Tibial nerve (tissue), 4 donors: Measurements from ENCODE around the gene FAM216B.

ENCODE experiments used
- CTCF ChIP-seq, 5 experiments: fragments of 200-600 bp in 3 of 5; fragments of 450-650 bp in 2 of 5; sonication (generic) in 3 of 5; IDR thresholded peaks; one replicate each; pipeline ENCODE4 v1.5.1; 2016 to 2019; ENCODE audit warnings: antibody characterized with exemption in 5 of 5, mild to moderate bottlenecking in 3 of 5, moderate library complexity in 2 of 5
- EP300 ChIP-seq, 2 donors: sonication (generic); formaldehyde crosslinking; IDR thresholded peaks; one replicate each; pipeline ENCODE4 v1.6.1; 2017; ENCODE audit warnings: antibody characterized with exemption in 2 of 2, mild to moderate bottlenecking in 1 of 2
- POLR2A ChIP-seq, 2 donors: fragments of 450-650 bp; IDR thresholded peaks; one replicate each; pipeline ENCODE4 v1.6.1; 2017; ENCODE audit warnings: antibody characterized with exemption in 2 of 2, mild to moderate bottlenecking in 2 of 2, moderate library complexity in 2 of 2

DNA sequence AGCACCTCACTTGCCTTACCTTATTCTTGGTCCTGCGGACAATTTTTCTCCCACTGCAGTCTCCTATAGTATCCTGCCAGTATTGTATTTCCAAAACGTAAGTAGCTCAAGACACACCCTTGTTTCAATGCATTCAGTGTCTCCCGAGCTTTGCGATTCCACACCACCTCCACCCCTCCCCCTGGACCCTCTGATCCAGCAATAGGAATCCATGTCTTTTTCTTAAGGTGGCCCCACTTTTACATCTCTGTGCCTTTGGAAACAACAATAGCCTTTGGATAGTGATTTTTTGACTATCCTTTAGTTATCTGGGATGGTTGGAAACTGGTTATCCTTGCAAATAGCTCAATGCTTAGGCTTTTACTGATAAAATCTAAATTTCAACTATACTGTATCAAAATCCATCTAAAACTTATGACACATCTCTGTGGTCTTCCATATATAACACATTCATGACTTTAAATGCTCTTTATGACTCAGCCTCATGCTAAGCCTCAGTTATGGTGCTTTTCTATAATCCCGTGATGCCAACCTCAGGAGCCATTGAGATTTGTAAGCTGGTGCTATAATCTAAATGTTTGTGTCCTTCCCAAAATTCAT is 27.1 kb downstream of the FAM216B start:
- no peak for TF ChIP-seq CTCF (IDR thresholded peaks at IDR 0.05)
- TF ChIP-seq POLR2A (IDR thresholded peaks at IDR 0.05) = no peak
- no peak for TF ChIP-seq EP300 (IDR thresholded peaks at IDR 0.05)
